K562 (cell line): ENCODE data around the gene GPR32.

Experiments
- E2F8 ChIP-seq: fragments of 450-650 bp; IDR thresholded peaks from 2 replicates; pipeline ENCODE4 v1.7.1; 2018; ENCODE audit warnings: mild to moderate bottlenecking, low read depth; ENCODE audit not compliant: partially characterized antibody
- FOSL1 ChIP-seq: fragments of 200-800 bp; sonication (Bioruptor generic); conservative IDR thresholded peaks from 2 replicates; pipeline ENCODE4 v1.6.1; 2016; ENCODE audit warnings: missing genetic modification characterization, missing compliant biosample characterization
- FOXA1 ChIP-seq: fragments of 450-650 bp; IDR thresholded peaks from 2 replicates; pipeline ENCODE4 v1.6.1; 2016; ENCODE audit warnings: mild to moderate bottlenecking, borderline replicate concordance
- HLTF ChIP-seq: fragments of 450-650 bp; IDR thresholded peaks from 2 replicates; pipeline ENCODE4 v1.6.1; 2016
- POLR2AphosphoS2 ChIP-seq: IDR thresholded peaks from 2 replicates; pipeline ENCODE4 v1.6.1; 2012; ENCODE audit warnings: low read length, improper control_type of control experiment
- POU5F1 ChIP-seq: fragments of 150-350 bp; IDR thresholded peaks from 2 replicates; pipeline ENCODE4 v1.6.1; 2014; ENCODE audit warnings: borderline replicate concordance, low read length, low read depth, mild to moderate bottlenecking; ENCODE audit not compliant: partially characterized antibody
- PTTG1 ChIP-seq: fragments of 450-650 bp; IDR thresholded peaks from 2 replicates; pipeline ENCODE4 v1.6.1; 2016; ENCODE audit warnings: low read depth, mild to moderate bottlenecking, missing genetic modification characterization, missing compliant biosample characterization
- RCOR1 ChIP-seq, 2 experiments: IDR thresholded peaks; 2 replicates each; pipeline ENCODE4 v1.6.1; 2012; ENCODE audit warnings: low read depth in 2 of 2, low read length in 2 of 2, borderline replicate concordance in 1 of 2, improper control_type of control experiment in 1 of 2
- RFX5 ChIP-seq: IDR thresholded peaks from 2 replicates; pipeline ENCODE4 v1.6.1; 2011; ENCODE audit warnings: low read depth, mild to moderate bottlenecking, improper control_type of control experiment, low read length
- SLC30A9 ChIP-seq: fragments of 250-450 bp; sonication (Bioruptor Pico); IDR thresholded peaks from 2 replicates; pipeline ENCODE4 v1.8.0; 2022; ENCODE audit warnings: mild to moderate bottlenecking, moderate library complexity
- YY1 ChIP-seq, 3 experiments: IDR thresholded peaks; 2 replicates each; pipeline ENCODE4 v1.6.1; 2011; ENCODE audit warnings: low read length in 2 of 3, mild to moderate bottlenecking in 2 of 3, moderate library complexity in 2 of 3, borderline replicate concordance in 1 of 3, control low read depth in 1 of 3, low read depth in 1 of 3; ENCODE audit not compliant: insufficient read depth in 3 of 3, insufficient replicate concordance in 2 of 3, control insufficient read depth in 1 of 3, insufficient read length in 1 of 3; ENCODE audit errors: extremely low read depth in 1 of 3
- ZKSCAN8 ChIP-seq: fragments of 200-800 bp; sonication (Bioruptor generic); IDR thresholded peaks from 2 replicates; pipeline ENCODE4 v1.6.1; 2016; ENCODE audit warnings: missing genetic modification characterization, missing compliant biosample characterization
- ZNF347 ChIP-seq: fragments of 450-650 bp; formaldehyde crosslinking; IDR thresholded peaks from 2 replicates; pipeline ENCODE4 v1.4.0; 2020; ENCODE audit warnings: low read depth, mild to moderate bottlenecking, moderate library complexity
- TF ChIP-seq, protein P1 (sequence below), 3 experiments: IDR thresholded peaks in 2 of 3; conservative IDR thresholded peaks in 1 of 3; 2 replicates each; pipeline ENCODE4 v1.5.1; 2011 to 2012; ENCODE audit warnings: low read length in 3 of 3, mild to moderate bottlenecking in 3 of 3, control low read depth in 2 of 3, improper control_type of control experiment in 1 of 3, inconsistent platforms in 1 of 3, low read depth in 1 of 3, mixed read lengths in 1 of 3, moderate library complexity in 1 of 3; ENCODE audit not compliant: insufficient read depth in 2 of 3

- TF ChIP-seq POU5F1: no peak
- TF ChIP-seq, protein P1, sequence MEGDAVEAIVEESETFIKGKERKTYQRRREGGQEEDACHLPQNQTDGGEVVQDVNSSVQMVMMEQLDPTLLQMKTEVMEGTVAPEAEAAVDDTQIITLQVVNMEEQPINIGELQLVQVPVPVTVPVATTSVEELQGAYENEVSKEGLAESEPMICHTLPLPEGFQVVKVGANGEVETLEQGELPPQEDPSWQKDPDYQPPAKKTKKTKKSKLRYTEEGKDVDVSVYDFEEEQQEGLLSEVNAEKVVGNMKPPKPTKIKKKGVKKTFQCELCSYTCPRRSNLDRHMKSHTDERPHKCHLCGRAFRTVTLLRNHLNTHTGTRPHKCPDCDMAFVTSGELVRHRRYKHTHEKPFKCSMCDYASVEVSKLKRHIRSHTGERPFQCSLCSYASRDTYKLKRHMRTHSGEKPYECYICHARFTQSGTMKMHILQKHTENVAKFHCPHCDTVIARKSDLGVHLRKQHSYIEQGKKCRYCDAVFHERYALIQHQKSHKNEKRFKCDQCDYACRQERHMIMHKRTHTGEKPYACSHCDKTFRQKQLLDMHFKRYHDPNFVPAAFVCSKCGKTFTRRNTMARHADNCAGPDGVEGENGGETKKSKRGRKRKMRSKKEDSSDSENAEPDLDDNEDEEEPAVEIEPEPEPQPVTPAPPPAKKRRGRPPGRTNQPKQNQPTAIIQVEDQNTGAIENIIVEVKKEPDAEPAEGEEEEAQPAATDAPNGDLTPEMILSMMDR (IDR thresholded peaks at IDR 0.05 in 2 of 3, conservative IDR thresholded peaks at IDR 0.05 in 1 of 3; ENCODE audit: insufficient read depth in 2 of 3, low read depth in 1 of 3, low read length in 3 of 3): no peak
- TF ChIP-seq FOSL1 (tag): no peak
- TF ChIP-seq HLTF: no peak
- no peak for TF ChIP-seq POLR2AphosphoS2
- no peak for TF ChIP-seq ZNF347 (CRISPR knock-in tag)
- TF ChIP-seq SLC30A9 (CRISPR knock-in tag): no peak
- TF ChIP-seq ZKSCAN8 (CRISPR knock-in tag): no peak
- no peak for TF ChIP-seq PTTG1 (tag)
- TF ChIP-seq RFX5: no peak
- no peak for TF ChIP-seq YY1 (IDR thresholded peaks at IDR 0.05; ENCODE audit: borderline replicate concordance in 1 of 3, control insufficient read depth in 1 of 3, extremely low read depth in 1 of 3, insufficient read depth in 3 of 3, insufficient read length in 1 of 3, insufficient replicate concordance in 2 of 3, low read depth in 1 of 3, low read length in 2 of 3)
- no peak for TF ChIP-seq FOXA1
- TF ChIP-seq E2F8: no peak
- TF ChIP-seq RCOR1 (IDR thresholded peaks at IDR 0.05; ENCODE audit: borderline replicate concordance in 1 of 2, low read depth in 2 of 2, low read length in 2 of 2): no peak
Measured at GRCh38 chr19:50777830-50778303, 7.6 kb downstream of the GPR32 start.
